ENCODE measurements around the gene PTPRJ. TPM values are rescaled to one million over a fixed set of nuclear protein-coding genes. Genes with fewer than 3 reads are reported as not detected.

Gene PTPRJ
- total and polyA plus RNA-seq, 2 of the 4 experiments (the other 2 are of a cell fraction), result 5.6 to 14.9 TPM

DNA sequence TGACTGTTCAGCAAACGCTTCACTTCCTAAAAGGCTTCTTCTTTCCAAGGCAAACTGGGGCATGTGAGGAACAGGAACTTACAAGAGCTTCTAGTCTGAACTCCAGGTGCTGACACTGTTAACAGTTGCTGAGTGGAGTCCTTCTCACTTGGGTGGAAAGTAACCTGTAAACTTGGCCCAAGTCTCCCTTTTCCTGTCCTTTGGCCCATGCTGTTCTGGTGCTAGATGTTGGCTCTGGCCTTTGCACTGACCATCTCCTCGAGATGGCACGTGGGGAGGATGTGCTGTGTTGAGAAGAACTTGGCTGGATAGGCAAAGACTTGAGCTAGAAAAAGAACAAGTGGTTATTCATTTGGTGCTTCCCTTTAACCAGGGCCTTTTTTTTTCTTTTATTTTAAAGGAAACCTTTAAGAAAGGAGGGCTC is 53.6 kb downstream of the PTPRJ start:
- H3K9me3 ChIP-seq (ENCODE audit: control insufficient read depth, insufficient read depth, low read length), result no peaks in the 10 kb centered on the region
- no peak overlapping the region for H4K91ac ChIP-seq (ENCODE audit: insufficient read depth, low read depth, low read length)
- peaks cover 41% of the 10 kb centered on the region for H4K20me1 ChIP-seq (ENCODE audit: insufficient read depth, low read length)
- no peaks in the 10 kb centered on the region for H3K27me3 ChIP-seq (ENCODE audit: control insufficient read depth, insufficient read depth, low read length)
- dilution Hi-C loops (cut with HindIII; ENCODE audit: low sequenced_read_pairs, unreplicated experiment), result no loop called here
- ChIA-PET CTCF (interaction anchor here (1.3 kb wide), 1 partner anchor 30 kb away, joined by 5 read pairs; no protein-coding TSS in a partner anchor), POLR2A (ENCODE audit: unreplicated experiment) (no interaction called here)
- no peak overlapping the region for H2AK9ac ChIP-seq (replicated peaks; ENCODE audit: low read depth, low read length, poor library complexity)
- no peak overlapping the region for H3K56ac ChIP-seq (ENCODE audit: extremely low read depth, insufficient read depth, low read length)
- DNase-seq (no peak), ATAC-seq (ENCODE audit: low read depth) (no peak)
- no peak overlapping the region for H3K18ac ChIP-seq (ENCODE audit: low read depth, low read length)
- no TSS peak for BruUV-seq (replicated peaks)
- intact Hi-C loops (cut with micrococcal nuclease), result no loop called here
- H3K9me1 ChIP-seq (ENCODE audit: insufficient read depth, low read length), result peaks cover 31% of the 10 kb centered on the region
- no peak overlapping the region for H2BK120ac ChIP-seq (ENCODE audit: low read depth, low read length)
- H3K14ac ChIP-seq (replicated peaks; ENCODE audit: low read depth, low read length), result no peak overlapping the region
- no peak overlapping the region for H3K9ac ChIP-seq (ENCODE audit: low read depth, low read length)
- no peak overlapping the region for H3K4ac ChIP-seq (ENCODE audit: low read depth, low read length)
- no peak overlapping the region for H4K8ac ChIP-seq (ENCODE audit: low read depth in 2 of 2, low read length in 2 of 2)
- no peak overlapping the region for H2AK5ac ChIP-seq (ENCODE audit: low read depth, low read length)
- in situ Hi-C loops (cut with MboI; ENCODE audit: low sequenced_read_pairs), result no loop called here
- peaks cover 10% of the 10 kb centered on the region for H3K4me1 ChIP-seq (ENCODE audit: control insufficient read depth, insufficient read depth, low read length)
- no peak overlapping the region for H3K27ac ChIP-seq (ENCODE audit: insufficient read depth, low read length)
- H3K23ac ChIP-seq (ENCODE audit: low read depth, low read length), result no peak overlapping the region
- H4K5ac ChIP-seq (ENCODE audit: low read depth, low read length), result no peak overlapping the region
- no peak overlapping the region for H2BK5ac ChIP-seq (ENCODE audit: low read depth, low read length, poor library complexity, severe bottlenecking)
- H3K36me3 ChIP-seq (ENCODE audit: control insufficient read depth, insufficient read depth, low read length), result 0 out of 2 replicates have a peak, but pooled peaks cover 2% of the 10 kb centered on the region
- H3K4me2 ChIP-seq (ENCODE audit: low read depth, low read length), result no peak overlapping the region
- WGBS, 2 experiments (ENCODE audit: extremely low coverage in 2 of 2, insufficient read length in 1 of 2), result no CpG with 5 or more reads among the region's 3 CpGs
- H2BK15ac ChIP-seq (ENCODE audit: low read depth, low read length), result no peak overlapping the region
- TF ChIP-seq BHLHE40 (IDR thresholded peaks at IDR 0.05; ENCODE audit: low read depth, low read length), result no peak
- no peak overlapping the region for H2AFZ ChIP-seq (replicated peaks; ENCODE audit: low read length, poor library complexity)
- H2BK20ac ChIP-seq (ENCODE audit: low read depth, low read length), result no peak overlapping the region
- H3K4me3 ChIP-seq (ENCODE audit: insufficient read depth, low read depth, low read length), result no peak overlapping the region
- peaks cover 45 to 75% of the 10 kb centered on the region in 2 experiments for H3K79me1 ChIP-seq (ENCODE audit: low read depth in 1 of 2, low read length in 2 of 2)
